NCI-H2196 treated with DMSO at 0.1 percent for 48 hours (cell line): ENCODE results near the gene NFKBIE.

ENCODE experiments used
- DNase-seq: peaks from one replicate; lab custom pipeline; 2025; ENCODE audit not compliant: unreplicated experiment; lab: John Stamatoyannopoulos, UW

Gene NFKBIE

GRCh38 chr6:44297063-44298038 lies 32.0 kb upstream of the NFKBIE start:
- DNase-seq, result no peak

DNA sequence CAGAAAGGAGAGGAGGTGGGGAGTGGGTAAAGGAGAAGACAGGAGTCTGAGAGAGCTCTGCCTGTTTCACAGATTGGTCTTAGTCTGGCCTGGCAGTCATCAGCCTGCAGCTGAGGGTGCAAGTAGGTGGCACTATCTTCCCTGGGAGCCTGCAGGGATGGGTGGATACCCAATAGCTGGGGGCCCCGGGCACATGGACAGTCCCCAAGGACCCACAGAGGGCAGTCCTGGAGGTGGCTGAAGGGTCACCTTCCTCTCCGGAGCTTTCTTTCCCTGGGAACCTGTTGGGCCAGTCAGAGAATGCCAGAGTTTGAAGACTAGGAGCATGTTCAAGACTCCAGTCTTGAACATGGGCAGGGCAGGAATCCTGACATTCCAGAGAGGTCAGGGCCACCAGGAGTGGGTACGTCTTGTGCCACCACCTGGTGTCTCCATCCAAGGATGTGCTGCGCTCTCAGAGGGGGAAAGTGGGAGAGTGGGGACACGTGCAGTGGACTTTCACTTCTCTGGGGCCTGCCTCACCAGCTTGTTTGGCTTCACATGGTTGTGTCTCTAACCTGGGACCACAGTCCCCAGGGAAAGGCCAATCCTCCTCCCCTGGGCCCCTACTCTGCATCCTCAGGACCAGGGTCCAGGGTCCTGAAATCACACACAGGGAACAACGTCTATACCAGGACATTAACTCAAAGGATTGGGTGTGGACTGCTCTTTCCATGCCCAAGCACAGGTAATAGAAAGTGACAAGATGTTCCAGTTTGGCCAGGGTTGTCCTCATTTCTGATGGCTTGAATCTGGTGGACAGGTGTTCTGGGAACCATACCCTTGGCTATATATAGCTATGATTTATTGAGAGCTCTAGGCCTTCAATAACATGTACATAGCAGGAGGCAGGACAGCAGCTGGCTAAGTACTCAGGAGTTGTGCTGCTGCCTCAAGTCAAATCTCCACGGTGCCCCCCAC lies 29.8 kb upstream of the NFKBIE start:
- no peak for DNase-seq

GRCh38 chr6:44292661-44293365 lies 27.5 kb upstream of the NFKBIE start:
- DNase-seq, result no peak

- no peak for DNase-seq
Measured at GRCh38 chr6:44291841-44292240, 26.5 kb upstream of the NFKBIE start.

DNA sequence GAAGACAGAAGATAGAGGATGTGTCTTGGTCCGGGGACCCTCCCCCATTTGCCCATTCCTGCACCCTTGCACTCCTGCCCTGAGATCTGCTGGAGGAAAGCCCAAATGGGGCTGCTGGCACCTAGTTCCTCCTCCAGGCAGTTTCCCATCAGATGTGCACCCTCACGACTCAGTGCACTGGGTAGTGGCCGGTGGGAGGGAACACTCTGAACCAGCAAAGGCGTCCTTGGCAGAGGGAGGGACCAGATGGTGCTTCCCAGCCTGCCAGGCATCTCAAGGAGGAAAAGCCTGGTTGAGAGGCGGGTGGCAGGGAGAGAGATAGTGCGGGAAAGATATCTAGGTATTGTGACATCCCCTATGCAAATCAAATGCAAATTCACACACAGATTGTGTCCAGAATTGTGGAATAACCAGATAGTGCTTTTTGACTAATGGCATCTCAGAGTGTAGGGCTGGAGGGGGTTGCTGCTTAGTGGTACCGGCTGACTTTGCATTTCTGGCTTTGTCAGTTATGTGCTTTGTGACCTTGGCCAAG lies 24.4 kb upstream of the NFKBIE start:
- no peak for DNase-seq

DNA sequence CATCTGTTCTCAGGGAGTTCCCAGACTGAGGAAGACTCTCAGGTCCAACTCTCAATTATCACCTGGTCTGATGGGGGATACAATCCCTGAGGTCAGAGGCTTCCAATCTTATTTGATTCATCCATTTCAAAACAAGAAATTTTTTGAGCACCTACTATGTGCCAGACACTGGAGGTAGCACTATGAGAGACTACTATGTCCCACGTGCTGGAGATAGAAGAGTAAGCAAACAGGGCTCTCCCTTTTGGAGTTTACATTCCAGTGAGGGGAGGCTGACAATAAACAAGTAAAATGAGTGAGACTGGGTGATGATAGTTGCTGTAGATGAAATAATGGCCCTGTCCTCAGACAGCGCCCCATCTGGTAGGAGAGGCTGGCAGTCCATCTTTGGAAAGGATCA lies 21.4 kb upstream of the NFKBIE start:
- no peak for DNase-seq

DNA sequence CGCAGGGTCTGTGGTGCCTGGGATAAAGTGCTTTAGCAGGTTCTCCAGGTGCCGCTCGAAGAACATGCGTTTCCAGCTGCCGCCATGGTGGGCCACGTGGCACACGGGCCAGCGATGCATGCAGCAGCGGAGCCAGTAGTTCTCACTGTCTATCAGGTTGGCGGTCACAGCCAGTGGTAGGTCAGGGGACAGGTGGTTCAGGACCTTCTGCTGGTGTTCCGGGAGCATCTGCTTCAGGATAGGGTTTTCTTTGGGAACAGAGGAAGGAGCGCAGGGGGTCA lies 20.9 kb upstream of the NFKBIE start:
- DNase-seq, result no peak

- DNase-seq, result no peak
Measured at GRCh38 chr6:44285552-44286284, 20.4 kb upstream of the NFKBIE start.

DNA sequence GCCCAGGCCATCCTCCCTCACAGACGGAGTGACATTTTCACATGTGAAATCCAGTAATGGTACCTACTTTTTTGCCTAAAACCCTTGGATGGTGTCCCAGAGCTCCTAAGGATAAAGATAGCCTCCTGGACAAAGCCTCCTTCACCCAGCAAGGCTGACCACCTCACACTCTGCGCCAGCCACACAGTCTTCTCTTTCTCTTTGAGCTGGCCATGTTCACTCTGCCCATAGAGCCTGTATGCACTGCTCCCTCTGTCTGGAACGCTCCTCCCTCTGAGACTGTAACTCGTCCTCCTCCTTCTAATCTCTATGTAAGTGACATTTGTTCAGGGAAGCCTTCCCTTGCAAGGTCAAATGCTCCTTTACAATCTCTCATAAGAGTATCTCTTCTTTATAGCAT lies 19.5 kb upstream of the NFKBIE start:
- no peak for DNase-seq

- no peak for DNase-seq
Measured at GRCh38 chr6:44284121-44284520, 18.8 kb upstream of the NFKBIE start.

- DNase-seq, result no peak
Measured at GRCh38 chr6:44278774-44279697, 13.7 kb upstream of the NFKBIE start.

DNA sequence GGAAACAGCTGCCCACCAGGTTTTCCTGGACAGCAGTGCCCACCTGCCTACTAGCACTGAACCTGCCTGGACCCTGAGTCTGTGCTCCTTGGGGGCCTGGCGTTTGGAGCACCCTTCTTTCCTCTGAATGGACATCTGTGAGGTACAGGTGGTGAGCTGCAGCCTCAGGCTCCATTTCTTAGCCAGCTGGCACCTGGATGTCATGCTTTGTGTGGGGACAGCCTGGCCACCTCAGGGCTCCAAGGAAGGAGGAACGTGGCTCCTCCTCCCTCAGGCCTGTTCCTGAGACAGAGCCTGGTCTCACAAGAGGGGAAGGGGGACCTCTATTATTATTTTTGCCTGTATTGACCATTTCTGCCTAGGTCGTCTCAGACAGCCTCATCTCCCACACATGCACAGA lies 13.0 kb upstream of the NFKBIE start:
- no peak for DNase-seq

DNA sequence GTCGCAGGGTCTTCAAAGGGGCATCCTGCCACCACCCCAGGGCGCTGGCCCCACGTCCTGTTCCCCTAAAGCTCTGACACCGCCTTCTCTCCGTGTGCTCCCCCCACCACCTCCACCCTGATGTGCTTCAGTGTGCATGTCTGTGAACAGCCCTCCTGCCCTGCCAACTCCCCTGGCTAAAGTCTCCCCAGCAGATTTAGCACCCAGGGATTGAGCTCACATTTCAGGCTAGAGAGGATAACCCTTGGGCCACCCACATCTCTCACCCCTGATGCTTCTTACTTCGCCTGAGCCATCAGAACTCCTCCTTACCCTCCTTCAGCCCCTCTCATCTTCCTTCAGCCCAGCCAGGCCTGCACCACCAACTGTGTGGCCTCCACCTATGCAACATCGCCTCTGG lies 12.4 kb upstream of the NFKBIE start:
- DNase-seq, result no peak

DNA sequence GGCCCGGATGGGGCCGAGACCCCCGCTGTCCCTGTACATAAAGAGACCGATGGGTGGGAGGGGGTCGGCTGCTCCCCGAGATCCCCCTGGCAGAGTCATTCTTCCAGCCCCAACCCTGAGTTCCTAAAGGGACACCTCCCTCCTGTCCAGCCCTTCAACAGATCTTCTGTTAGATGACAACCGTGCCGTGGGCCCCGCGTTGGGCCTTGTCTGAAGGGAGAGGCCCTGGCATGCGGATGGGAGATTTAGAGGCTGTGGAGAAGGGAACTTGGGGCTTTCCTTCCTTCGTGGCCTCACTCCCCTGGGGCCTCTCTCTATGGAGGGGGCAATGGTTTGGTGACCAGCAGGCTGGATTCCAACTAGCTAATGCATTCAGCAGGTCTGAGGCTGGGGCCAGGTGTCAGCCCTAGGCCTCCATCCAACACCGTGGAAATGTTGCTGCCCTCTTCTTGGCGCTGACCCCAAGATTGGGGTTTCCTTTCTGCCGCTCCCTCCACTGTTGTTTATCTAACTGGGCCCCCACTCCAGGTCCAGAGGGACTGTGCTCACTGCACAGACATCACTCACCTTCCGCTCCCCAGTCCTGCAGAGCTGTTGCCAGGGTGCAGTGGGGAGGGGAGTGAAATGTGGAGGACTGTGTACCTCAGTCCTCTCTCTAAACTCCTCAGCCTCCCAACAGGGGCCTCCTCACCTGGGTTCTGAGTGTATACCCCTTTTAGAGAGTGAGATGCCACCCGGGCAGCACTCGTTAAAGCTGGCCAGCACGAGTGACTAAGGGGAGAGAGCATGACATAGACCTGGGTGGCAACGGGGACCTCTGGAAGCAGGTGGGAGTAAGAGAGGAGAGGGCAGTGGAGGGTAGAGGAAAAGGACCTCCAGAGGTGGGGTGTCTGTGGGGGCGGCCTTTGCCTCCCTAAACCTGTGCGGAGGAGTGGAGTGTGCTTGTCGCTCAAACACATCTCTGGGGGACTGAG lies 11.6 kb upstream of the NFKBIE start:
- no peak for DNase-seq

GRCh38 chr6:44275749-44276648 lies 10.6 kb upstream of the NFKBIE start:
- DNase-seq, result no peak

GRCh38 chr6:44275271-44275748 lies 10.0 kb upstream of the NFKBIE start:
- DNase-seq, result no peak

DNA sequence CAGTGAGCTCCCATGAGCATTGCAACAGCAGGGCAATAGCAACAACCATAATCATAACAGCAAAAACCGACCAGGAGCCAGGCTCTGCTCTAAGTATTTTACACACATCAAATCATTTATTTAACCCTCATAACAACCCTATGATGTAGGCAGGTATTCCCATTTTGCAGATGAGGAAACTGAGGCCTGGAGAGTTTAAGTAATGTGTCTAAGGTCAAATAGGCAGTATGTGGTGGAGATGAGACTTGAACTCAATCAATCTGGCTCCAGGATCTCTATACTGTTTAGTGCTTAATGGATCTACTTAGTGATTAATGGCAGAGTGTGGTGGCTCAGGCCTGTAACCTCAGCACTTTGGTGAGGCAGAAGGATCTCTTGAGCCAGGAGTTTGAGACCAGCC lies 8.3 kb upstream of the NFKBIE start:
- no peak for DNase-seq
